Vagina (tissue), 2 donors: ENCODE data around the gene ASTN2.

Experiments used
- POLR2A ChIP-seq, 2 donors: fragments of 450-650 bp; IDR thresholded peaks; one replicate each; pipeline ENCODE4 v1.6.1; 2017; ENCODE audit warnings: antibody characterized with exemption in 2 of 2, mild to moderate bottlenecking in 2 of 2, moderate library complexity in 2 of 2
- POLR2AphosphoS5 ChIP-seq, 2 donors: sonication (generic); formaldehyde crosslinking; IDR thresholded peaks; one replicate each; pipeline ENCODE4 v1.9.0; 2017; ENCODE audit warnings: antibody characterized with exemption in 2 of 2, mild to moderate bottlenecking in 2 of 2, low read depth in 1 of 2; ENCODE audit not compliant: insufficient read depth in 1 of 2
- TF ChIP-seq, protein P1 (sequence below), 3 experiments: fragments of 450-650 bp in 2 of 3; fragments of 200-600 bp in 1 of 3; sonication (generic) in 1 of 3; IDR thresholded peaks; one replicate each; pipeline ENCODE4 v1.5.1; 2017 to 2019; ENCODE audit warnings: antibody characterized with exemption in 3 of 3, mild to moderate bottlenecking in 2 of 3, moderate library complexity in 2 of 3

DNA sequence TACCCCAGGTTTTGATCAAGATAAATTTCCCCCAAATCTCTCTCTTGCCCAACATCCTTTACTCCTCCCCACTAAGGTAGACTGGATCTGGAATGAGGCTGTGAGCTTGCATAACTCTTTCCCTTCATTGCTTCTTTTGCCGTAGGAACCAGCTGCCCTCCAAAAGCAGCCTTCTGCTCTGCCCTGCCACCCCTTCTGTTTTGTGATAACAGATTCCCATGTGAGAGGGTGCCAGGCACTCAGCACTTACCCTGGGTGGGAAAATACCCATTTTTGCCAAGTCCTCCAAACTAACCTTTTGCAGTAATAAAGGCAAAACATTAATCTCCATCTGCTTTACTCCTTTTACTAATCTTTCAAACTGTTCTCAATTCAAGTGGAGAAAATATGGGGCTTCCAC is 182.6 kb downstream of the ASTN2 start:
- TF ChIP-seq, protein P1, sequence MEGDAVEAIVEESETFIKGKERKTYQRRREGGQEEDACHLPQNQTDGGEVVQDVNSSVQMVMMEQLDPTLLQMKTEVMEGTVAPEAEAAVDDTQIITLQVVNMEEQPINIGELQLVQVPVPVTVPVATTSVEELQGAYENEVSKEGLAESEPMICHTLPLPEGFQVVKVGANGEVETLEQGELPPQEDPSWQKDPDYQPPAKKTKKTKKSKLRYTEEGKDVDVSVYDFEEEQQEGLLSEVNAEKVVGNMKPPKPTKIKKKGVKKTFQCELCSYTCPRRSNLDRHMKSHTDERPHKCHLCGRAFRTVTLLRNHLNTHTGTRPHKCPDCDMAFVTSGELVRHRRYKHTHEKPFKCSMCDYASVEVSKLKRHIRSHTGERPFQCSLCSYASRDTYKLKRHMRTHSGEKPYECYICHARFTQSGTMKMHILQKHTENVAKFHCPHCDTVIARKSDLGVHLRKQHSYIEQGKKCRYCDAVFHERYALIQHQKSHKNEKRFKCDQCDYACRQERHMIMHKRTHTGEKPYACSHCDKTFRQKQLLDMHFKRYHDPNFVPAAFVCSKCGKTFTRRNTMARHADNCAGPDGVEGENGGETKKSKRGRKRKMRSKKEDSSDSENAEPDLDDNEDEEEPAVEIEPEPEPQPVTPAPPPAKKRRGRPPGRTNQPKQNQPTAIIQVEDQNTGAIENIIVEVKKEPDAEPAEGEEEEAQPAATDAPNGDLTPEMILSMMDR (IDR thresholded peaks at IDR 0.05): no peak
- no peak for TF ChIP-seq POLR2AphosphoS5 (IDR thresholded peaks at IDR 0.05; ENCODE audit: insufficient read depth in 1 of 2, low read depth in 1 of 2)
- no peak for TF ChIP-seq POLR2A (IDR thresholded peaks at IDR 0.05)
